Cortex of kidney (tissue), 1 donor: ENCODE measurements around the gene GPC6.

Experiments
- DNase-seq: peaks from one replicate; lab custom pipeline; 2025; lab: John Stamatoyannopoulos, UW

Gene GPC6

DNA sequence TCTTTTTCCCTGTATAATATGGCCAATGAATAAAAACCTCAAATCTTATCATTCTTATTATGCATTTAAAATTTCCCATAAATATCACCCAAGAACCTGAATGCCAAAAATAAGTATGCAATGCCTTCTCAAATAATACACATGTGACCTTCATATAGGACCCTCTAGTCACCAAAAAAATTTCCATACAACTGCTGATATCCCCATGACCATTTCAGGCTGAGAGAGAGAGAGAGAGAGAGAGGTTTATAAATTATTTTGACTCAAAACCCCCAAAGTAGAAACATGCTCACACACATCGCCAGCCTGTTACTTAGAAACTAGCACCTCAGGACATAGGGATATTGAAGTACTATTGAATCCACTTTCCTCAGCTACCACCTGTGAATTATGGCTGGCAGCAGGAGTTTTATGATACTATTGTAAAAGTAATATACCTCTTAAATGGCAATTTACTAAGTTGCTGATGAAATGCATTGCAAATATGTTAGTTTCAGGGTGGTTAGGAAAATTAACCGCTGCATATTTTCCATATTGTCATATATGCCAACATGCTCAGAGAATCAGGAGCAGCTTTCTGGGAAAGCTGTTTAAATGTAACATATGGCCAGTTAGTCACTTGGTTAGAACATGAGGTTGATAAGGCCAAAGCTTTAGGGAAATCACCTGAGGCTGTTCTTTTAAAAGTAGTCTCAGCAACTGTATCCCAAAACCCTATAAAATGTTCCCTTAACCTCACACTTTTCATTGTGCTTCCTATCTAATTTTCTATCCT, 1022.0 kb downstream of the GPC6 start:
- DNase-seq = no peak

- no peak for DNase-seq
Measured at GRCh38 chr13:94249512-94249911, 1022.9 kb downstream of the GPC6 start.

- DNase-seq = no peak
Measured at GRCh38 chr13:94251831-94252608, 1025.4 kb downstream of the GPC6 start.

DNA sequence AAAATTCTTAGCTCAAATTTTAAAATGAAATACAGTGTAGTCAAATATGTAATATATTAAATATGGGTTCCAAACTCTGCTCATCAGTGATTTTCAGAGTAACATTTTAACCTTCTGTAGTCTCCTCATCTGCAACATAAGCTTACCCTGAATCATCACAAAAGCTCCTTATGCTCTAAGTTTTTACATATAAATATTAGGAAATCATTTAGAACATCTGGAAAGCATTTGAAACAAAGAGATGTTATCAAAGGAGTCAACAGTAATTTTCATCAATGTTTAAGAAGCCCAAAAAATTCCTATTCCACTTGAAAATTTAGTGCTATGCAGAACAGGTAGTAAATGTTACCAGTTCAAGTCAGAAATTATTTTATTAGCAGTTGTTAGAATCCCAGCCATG, 1028.1 kb downstream of the GPC6 start:
- no peak for DNase-seq

- DNase-seq = no peak
Measured at GRCh38 chr13:94256721-94257120, 1030.1 kb downstream of the GPC6 start.

GRCh38 chr13:94259984-94260383, 1033.4 kb downstream of the GPC6 start:
- DNase-seq = no peak

- DNase-seq = no peak
Measured at GRCh38 chr13:94261163-94261562, 1034.6 kb downstream of the GPC6 start.

DNA sequence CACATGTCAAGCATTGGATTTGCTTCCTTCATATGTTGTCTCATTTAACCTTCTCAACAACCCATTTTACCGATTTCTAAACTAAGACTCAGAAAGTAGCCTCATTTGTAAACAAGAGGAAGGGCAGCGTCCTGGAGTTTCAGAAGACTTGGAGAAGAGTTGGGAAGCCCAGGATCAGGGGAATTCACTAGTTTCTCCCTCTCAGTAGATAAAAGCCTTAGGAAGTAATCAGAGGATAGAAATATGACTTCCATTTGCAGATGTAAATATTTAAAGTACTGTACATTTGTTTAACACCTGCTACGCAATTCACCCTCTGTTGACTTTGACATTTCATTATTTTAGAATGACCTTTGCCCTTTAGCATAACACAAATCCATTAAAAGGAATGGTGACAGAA, 1036.4 kb downstream of the GPC6 start:
- DNase-seq = no peak

GRCh38 chr13:94267581-94268366, 1041.2 kb downstream of the GPC6 start:
- no peak for DNase-seq

- no peak for DNase-seq
Measured at GRCh38 chr13:94268661-94269060, 1042.1 kb downstream of the GPC6 start.

GRCh38 chr13:94269557-94269956, 1043.0 kb downstream of the GPC6 start:
- no peak for DNase-seq

DNA sequence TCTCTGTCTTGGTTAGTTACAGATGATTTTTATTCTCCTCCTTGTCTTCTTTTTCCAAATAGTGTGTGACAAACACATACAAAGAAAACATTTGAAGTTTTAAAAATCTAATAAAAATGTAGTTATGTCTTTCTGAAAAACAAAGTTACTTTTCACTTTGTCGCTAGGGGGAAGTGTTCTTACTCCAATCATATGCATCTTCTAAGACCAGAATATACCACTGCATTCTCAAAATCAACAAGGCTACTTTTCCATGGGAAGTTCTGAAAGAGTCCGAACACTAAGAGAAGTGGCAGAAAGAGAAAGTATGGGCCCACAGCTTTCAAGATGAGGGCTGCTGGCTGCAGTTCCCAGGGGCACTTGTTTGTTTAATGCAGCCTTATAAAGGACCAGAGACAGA, 1043.9 kb downstream of the GPC6 start:
- no peak for DNase-seq

GRCh38 chr13:94272038-94272437, 1045.4 kb downstream of the GPC6 start:
- DNase-seq = no peak

DNA sequence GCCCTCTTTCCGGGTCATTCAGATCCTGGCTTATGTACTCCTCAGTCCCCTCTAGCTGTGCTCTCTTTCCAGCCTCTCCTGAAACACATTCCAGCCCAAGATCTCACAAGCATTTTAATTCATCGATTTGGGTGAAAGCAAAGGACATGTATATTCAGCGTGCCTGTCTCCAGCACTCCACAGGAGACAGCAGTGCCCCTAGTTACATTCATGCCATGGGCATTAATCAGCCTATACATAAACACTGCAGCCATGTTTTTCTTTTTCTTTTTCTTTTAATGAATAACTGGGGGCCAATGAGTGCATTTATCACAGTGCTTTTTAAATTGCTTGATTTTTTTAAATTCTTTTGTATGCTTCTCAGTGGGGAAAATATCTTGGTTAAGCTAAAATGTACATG, 1053.7 kb downstream of the GPC6 start:
- DNase-seq = no peak

DNA sequence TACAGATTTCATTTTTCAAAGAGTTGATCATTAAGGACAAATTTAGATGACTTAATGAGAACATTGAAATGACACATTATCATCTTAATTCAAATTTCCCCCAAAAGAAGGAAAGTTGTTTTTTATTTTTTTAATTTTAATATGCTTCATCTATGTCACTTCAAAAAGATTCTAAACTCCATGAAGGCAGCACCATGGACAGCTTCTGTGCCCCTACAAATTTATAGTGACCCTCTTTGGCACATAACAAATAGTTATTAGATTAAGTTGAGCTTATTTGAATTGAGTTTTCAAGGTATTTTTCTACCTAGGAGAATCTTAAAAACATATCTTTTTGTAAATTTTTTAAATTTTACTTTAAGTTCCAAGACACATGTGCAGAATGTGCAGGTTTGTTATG, 1054.2 kb downstream of the GPC6 start:
- DNase-seq = no peak

DNA sequence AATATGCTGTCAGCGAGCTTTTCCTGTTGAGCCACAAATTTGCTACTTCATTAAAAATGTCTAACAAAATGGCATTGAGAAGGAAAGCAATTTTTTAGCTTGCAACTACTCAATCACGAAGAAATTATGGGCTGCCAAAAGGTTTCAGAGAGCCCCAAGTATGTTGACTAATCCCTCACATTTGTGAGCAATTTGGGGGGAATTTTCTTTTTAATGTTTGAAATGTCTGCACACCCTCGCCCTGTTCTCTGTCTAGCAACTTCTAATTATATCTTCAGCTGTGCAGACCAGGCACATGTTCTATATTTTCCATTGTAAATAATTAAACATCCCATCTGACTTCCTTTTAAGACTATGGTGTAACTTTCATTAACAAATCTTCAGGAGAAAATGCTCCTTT, 1060.0 kb downstream of the GPC6 start:
- DNase-seq = no peak

DNA sequence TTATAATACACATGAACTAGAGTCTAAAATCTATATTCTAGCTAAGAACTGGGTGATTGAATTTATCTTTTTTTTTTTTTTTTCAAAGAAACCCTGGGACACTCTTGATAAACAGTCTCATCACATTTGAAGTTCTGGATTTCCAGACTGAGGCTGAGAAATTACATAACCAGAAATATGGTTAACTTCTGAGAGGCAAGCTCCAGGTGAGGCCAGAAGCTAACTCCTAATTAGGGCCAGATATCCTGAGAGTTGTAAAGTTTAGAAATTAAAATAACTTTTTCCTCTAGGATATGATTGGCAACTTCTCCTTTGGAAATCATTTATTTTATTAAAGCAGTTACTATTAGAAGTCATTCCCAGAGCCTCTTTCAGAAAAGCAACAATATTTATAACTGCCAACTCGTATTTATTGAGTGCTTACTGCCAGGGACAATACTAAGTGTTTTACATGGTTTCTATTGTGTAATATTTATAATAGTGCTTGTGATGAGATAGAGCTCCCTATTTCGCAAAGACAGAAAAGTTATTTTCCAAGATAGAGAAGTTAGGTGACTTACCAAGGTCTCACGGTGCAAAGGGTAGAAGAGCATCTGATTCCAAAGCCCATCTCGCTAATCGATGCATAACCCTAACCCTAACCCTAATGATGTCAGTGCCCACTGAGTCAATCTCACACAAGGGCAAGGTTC, 1065.2 kb downstream of the GPC6 start:
- no peak for DNase-seq

DNA sequence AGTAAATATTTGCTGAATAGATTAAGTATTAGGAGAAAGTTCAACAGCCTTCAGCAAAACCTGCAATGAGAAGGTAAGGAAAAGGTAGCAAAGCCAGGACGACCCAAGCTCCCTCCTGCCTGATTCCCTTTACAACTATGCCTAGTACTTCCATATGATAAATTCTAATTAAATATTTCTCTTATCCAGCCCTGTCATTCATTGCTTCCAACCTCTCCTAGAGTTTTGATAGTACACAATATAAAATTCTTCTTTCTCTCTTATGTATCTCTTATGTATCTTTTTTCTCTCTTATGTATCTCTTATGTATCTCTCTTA, 1065.7 kb downstream of the GPC6 start:
- no peak for DNase-seq

DNA sequence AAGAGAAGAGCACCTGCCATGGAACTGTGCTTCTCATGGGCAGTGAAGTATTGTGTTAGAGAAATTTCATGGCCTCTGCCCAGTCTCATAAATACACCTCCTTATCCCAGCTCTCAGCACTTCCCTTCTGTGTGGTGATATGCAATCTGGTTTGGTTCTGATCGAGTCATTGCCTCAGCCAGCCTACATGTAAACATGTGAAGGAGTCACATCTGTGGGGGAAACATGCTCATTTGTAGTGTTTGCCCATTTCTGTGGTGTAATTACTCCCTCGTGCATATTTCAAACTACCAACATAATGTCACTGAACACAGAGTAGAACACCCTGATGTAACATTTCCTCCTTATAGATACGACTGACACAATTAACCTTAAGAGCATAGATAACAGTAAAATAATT, 1069.9 kb downstream of the GPC6 start:
- DNase-seq = no peak

DNA sequence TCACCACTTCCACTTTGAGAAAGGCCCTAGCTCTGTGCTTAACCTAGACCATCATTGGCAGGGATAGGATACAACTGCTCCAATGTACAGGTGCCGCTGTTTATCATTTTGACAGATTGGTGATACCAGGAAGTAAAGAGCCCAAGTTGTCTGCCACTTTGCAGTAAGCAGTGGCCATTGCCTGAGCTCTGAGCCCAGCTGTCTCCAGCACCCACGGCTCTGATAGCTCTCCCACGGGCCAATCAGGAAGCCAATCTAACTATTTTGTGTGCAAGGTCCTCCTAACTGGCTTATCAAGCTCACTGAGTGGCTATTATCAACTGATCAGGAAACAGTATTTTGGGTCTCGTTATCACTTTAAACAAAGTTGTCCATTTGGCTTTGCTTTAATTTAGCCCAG, 1071.7 kb downstream of the GPC6 start:
- no peak for DNase-seq

- DNase-seq = no peak
Measured at GRCh38 chr13:94300401-94300800, 1073.8 kb downstream of the GPC6 start.

DNA sequence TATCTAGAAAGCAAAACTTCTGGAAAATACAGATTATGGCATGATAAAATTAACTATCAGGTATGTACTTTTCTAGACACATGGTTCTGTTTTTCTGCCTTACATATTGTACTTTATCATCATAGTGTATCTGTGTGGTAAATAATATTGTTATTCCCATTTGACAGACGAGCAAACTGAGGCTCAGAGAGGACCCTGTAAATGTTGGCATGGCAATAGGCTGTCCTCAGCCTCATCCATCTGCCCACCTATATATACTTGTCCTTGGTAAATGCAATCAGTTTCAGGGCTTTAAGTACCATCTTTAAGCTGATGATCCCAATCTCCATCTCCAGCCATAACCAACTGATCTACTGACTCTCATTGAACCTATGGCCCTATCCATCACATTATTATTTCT, 1074.9 kb downstream of the GPC6 start:
- no peak for DNase-seq
